ENCODE measurements around the gene ZNF800.

The ZNF800 gene

DNA sequence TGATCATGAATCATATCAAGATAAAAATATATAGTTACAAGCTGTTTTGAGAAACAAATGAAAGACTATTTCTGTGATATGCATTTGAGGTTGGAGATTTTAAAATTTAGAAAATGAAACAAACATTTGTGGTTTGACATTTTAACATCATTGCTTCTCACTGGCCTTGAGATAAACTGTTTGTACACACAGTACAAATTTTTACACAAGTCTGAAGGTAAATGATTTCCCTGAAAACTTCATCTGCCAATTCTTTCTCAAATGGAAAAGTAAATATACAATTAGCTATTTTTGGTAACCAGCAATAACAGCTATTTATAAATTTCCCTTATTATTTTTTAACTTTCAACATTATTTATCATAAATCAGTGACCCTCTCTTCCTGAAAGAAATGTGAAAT, 38.6 kb downstream of the ZNF800 start:
- no peak for FAIRE-seq

GRCh38 chr7:127350586-127350985, 41.9 kb downstream of the ZNF800 start:
- no peak for FAIRE-seq
- DNase-seq (ENCODE audit: insufficient read length, low spot score), result no peak

More for the DNA sequence above, 38.6 kb downstream of the ZNF800 start:
- DNase-seq (ENCODE audit: insufficient read length, low spot score), result no peak

- DNase-seq (ENCODE audit: insufficient read length, low spot score) (no peak), FAIRE-seq (no peak)
Observed at GRCh38 chr7:127349881-127350280, 42.6 kb downstream of the ZNF800 start.

GRCh38 chr7:127348247-127348631, 44.3 kb downstream of the ZNF800 start:
- DNase-seq (ENCODE audit: insufficient read length, low spot score), result no peak
- peak; percentile 55 for FAIRE-seq

GRCh38 chr7:127347567-127348246, 44.8 kb downstream of the ZNF800 start:
- FAIRE-seq (peak; percentile 81), DNase-seq (ENCODE audit: insufficient read length, low spot score) (peak; percentile 73)

- no peak for FAIRE-seq
Observed at GRCh38 chr7:127346575-127347256, 45.8 kb downstream of the ZNF800 start.

GRCh38 chr7:127342596-127342995, 49.9 kb downstream of the ZNF800 start:
- FAIRE-seq (no peak), DNase-seq (ENCODE audit: insufficient read length, low spot score) (no peak)

More at GRCh38 chr7:127346575-127347256, 45.8 kb downstream of the ZNF800 start:
- DNase-seq (ENCODE audit: insufficient read length, low spot score), result no peak

DNA sequence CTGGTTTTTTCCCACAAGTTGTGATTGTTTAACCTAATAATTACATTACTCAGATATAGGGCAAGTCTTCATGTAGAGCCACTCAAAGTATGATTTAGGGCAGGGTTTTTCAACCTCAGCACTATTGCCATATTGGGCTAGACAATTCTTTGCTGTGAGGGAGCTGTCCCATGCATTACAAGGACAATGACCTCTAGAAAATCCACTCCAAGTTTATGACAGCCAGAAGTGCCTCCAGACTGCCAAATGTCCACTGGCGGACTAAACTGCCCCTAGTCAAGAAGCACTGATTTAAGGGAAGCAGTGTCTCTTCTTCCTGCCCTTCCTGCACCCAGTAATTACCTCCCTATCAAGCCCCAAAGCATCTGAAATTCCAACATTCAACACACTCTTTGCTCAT, 54.4 kb downstream of the ZNF800 start:
- FAIRE-seq (no peak), DNase-seq (ENCODE audit: insufficient read length, low spot score) (no peak)

DNA sequence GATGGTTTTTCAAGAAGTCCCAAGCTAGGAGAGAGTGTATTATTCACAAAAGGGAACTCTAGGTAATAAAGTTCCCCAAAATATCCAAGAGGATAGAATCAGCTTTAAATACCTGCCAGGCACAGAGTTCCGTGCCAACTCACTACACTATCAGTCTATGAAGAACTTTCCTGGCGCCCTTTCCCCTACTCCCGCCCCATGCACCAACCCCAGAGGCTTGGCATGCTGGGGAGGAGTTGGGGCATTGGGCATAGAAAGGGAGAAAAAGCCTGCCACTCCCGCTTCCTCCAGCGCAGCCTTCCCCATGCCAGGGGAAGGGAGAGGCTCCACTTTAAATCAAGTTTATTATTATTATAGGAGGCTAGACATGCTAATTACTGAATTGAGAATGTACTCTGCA, 54.9 kb downstream of the ZNF800 start:
- FAIRE-seq (no peak), DNase-seq (ENCODE audit: insufficient read length, low spot score) (no peak)

DNA sequence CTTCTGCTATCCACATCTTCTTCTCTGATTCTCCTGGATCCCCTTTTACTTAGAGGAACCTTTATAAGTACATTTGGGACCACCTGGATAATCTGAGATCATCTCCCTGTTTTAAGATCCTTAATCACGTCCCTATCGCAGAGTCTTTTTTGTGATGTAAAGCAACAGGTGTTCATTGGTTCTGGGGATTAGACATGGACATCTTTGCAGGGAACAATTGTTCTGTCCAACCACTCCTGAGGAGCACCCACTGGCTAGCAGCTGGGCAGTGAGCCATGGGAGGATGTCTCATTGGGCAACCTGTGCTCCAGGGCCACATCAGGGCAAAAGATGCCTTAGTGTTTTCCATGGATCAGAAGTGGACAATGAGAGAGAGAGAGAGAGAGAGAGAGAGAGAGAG, 56.0 kb downstream of the ZNF800 start:
- DNase-seq (ENCODE audit: insufficient read length, low spot score) (no peak), FAIRE-seq (no peak)

DNA sequence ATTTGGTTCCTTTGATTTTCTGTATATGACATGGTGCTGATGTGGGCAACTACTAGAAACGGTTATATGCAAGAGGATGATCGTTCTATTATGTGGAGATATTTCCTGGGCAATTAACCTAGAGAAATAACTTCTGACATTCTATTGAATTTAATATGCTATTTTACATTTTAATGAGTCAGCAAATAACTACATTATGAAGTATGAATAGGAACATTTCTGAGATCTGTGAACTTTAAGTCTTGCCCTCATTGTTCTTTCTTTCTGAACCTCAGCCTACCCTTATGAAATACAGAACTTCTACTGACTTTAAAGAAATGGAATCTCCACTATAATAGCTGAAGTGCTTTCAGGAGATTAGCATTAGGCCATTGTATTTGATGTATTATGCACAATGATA, 59.6 kb downstream of the ZNF800 start:
- no peak for FAIRE-seq
- DNase-seq (ENCODE audit: insufficient read length, low spot score), result no peak

GRCh38 chr7:127330070-127330469, 62.4 kb downstream of the ZNF800 start:
- FAIRE-seq (no peak), DNase-seq (ENCODE audit: insufficient read length, low spot score) (no peak)

GRCh38 chr7:127322832-127323493, 69.5 kb downstream of the ZNF800 start:
- no peak for DNase-seq (ENCODE audit: insufficient read length, low spot score)
- FAIRE-seq, result no peak

DNA sequence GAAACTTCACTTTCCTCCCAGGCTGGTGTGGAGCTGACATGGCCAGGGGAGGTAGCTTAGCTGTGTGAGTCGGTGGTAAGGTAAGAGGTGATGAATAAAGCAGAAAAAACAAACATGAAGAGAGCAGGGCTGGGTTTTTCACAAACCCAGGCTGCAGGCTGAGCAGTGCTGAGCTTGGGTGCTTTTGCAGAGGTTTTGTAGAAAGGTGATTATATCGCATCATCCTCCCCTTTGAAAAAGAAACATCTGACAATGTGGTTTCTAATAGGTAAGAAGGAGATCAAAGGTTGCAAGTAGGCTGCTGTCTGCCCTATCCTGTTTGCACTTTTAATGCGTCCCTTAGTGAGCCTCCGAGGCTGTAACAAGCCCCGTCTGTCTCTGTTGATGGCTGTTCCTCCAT, 70.2 kb downstream of the ZNF800 start:
- DNase-seq (ENCODE audit: insufficient read length, low spot score) (no peak), FAIRE-seq (no peak)

GRCh38 chr7:127320974-127321373, 71.5 kb downstream of the ZNF800 start:
- FAIRE-seq (no peak), DNase-seq (ENCODE audit: insufficient read length, low spot score) (no peak)

All from GM19239 (cell line).